HG03060 (cell line): ENCODE data around the gene GNA12.

Source experiments
- ATAC-seq: cut with Tn5 transposase; IDR thresholded peaks from one replicate; pipeline ENCODE4 v1.9.1; 2021; ENCODE audit warnings: low read depth, moderate number of reproducible peaks; ENCODE audit not compliant: unreplicated experiment

Gene GNA12

DNA sequence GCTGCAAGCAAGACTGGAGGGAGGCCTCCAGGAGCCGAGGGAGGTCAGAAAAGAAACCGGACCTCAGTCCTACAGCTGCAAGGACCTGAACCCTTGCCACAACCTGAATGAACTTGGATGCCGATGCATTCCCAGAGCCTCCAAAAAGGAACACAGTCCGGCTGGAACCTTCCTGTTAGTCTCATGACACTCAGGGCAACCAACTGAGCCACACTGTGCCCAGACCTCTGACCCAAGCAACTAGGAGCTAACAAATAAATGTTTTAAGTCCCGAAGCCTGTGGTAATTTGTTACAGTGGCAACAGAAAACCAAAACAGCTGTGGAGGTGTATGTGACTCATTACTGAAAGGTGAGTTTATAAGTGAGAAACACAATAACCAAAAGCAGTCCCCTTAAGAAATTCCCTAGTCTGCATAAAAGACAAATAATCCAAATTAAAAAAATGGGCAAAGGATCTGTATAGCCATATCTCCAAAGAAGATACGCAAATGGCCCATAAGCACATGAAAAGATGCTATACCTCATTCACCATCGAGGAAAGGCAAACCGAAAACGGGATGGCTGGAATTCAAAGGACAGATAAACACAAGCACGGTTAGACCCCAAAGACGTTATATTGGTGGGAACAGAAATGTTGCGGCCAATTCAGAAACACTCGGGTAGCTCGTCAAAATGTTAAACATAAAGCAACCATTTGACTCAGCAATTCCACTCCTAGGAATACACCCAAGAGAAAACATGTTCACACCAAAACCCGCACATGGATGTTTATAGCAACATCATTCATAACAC, 24.8 kb downstream of the GNA12 start:
- no peak for ATAC-seq

DNA sequence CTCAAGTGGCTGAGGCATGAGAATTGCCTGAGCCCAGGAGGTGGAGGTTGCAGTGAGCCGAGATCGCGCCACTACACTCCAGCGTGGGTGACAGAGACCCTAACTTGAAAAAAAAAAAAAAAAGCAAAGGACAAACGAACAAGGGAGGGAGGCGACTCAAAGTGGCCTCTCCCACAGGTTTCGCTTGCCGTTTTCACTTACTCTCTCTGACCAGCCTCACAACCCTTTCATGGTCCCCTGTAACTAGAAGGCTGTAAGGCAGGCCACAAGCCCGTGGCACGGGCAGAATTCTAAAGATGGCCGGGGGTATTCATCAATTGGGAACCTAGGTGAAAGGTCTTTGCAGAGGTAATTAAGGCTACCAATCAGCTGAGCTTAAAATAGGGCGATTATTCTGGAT, 25.5 kb downstream of the GNA12 start:
- no peak for ATAC-seq

- no peak for ATAC-seq
Measured at GRCh38 chr7:2818121-2818520, 26.0 kb downstream of the GNA12 start.

DNA sequence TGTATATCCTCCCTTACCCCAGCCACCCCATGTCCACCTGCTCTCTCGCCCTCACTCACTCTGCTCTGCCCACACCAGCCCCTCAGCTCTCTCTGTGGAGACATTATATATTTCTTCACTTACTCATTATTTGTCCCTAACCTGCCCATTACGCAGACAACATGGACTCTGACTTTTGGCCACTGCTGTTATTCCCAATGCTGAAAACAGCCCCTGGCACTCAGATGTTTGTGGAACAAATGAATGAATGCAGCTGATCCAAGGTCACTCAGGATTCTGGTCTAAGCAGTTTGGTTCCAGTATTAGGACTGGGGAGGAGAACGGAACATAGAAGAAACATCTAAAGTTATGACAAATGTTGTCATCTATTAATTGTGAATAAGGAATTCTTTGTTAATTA, 26.7 kb downstream of the GNA12 start:
- no peak for ATAC-seq

DNA sequence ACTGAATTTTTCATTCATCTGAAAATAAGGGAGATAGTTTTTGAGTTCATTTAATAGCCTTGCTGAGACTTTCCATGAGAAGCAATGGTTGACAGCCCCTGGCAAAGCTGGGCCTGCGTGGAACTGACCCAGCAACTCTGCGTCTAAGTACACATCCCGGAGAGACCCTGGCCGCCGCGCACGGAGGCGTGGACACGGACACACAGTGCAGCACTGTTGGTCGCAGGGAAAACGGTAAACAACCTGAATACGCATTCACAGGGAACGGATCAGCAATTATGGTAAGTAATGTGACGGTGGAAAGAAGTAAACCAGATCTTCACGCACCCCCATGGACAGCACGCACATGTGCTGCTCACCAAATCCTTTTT, 28.2 kb downstream of the GNA12 start:
- ATAC-seq, result no peak

DNA sequence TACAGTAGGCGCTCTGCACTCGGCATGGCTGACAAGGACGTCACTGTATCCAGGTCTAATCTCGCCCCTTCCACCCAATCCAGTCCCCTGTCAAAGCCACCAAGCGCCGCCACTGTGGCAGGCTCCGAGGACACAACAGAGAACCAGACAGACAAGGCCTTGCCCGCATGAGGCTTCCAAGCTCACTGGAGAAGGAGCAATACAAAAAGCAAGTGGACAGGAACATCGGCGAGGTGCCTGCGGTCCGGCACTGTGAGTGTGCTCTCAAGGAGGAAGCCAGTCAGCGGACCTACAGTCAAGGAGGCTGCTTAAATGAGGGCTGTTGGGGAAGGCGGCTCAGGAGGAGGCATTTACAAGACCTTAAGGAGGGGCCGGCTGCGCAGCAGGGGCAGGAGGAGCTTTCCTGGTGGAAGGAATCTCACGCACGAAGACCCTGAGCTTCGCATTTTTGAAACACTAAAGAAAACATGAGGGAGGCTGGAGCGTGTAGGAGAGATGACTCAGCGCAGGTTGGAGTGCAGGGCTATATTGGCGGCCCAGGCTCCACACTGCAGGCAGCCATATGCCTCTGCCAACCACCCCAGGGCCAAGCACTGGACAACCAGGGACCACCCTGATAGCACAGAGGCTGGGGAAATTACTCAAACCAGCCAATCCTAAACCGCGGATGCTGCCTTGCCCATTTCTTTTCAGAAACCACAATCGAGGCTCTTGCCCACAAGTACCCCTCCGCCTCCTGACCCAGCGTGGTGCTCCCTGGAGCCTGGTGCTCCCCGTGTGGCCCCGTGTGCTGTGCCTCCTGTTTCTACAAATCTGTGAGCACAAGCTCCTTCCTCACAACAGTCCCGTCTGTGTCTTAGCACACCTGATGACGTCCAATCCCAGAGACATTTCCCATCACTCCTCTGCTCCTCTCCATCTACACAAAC, 28.9 kb downstream of the GNA12 start:
- no peak for ATAC-seq

- no peak for ATAC-seq
Measured at GRCh38 chr7:2814186-2814945, 29.7 kb downstream of the GNA12 start.

- ATAC-seq, result no peak
Measured at GRCh38 chr7:2813350-2814185, 30.5 kb downstream of the GNA12 start.

DNA sequence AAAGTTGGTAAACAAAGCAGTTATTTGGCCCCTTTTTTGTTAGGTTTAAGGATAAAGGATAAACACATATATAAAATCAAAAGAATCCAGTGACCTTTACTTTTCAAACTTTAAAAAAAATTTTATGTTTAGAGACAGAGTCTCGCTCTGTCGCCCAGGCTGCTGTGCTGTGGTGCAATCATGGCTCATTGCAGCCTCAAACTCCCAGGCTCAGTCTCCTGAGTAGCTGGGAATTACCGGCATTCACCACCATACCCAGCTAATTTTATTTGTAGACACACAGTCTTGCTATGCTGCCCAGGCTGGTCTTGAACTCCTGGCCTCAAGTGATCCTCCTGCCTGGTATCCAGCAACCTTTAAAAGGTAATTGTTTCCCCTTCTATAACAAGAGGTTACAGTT, 31.3 kb downstream of the GNA12 start:
- ATAC-seq, result no peak

- no peak for ATAC-seq
Measured at GRCh38 chr7:2812114-2812487, 32.0 kb downstream of the GNA12 start.

DNA sequence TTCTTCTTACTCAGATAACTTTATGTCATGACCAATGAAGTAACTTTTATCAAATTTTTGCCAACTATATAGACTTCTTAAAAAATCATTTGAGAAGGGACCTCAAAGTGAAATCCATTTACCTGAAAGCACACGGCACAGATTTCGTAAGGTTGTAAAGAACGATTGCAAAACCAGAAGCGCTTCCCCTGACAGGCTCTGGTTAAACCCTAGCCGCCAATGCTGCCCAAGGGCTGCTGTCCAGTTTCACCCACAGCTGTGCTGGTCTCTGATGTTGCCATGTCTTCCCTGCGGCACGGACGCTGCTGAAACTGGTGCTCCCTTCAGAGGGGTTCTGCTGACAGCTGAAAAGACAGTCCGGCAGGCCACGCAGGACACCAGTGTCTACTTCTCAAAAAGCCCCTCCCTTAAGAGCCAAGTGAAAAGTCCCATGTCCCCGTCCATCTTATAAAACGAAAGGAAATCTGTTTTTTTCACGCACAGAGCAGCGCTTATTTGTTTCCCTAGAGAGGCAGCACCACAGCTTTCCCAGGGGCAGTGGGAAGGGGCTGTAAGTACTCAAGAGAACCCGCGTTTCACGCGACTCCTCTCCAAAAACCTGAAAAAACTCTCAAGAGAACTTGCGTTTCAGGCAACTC, 32.5 kb downstream of the GNA12 start:
- no peak for ATAC-seq

GRCh38 chr7:2810682-2811415, 33.3 kb downstream of the GNA12 start:
- no peak for ATAC-seq

DNA sequence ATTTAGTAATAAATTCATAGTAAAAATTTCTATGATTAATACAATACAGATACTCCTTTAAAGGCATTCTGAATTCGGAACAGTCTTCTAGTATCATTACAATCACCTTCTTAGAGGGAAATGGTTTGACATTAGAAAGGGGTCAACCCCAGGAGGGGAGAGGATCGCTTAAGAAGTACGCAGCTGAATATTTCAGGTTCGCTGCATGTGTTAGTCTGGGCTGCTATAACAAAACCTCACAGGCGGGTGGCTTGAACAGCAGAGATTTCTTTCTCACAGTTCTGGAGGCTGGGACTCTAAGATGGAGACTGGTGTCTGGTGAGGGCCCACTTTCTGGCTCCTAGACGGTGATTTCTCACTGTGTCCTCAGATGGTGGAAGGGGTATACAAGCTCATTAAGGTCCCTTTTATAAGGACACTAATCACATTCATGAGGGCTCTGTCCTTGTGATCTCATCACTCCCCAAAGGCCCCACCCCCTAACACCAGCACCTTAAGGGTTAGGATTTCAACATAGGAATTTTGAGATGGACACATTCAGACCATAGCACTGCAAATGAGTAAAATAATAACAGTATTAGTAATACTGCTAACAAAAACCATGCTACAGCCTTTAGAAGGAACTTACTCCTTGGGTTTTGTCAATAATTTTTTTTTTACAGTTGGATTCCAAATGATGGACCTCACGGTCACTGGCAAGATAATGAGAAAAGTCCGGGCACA, 34.0 kb downstream of the GNA12 start:
- no peak for ATAC-seq

DNA sequence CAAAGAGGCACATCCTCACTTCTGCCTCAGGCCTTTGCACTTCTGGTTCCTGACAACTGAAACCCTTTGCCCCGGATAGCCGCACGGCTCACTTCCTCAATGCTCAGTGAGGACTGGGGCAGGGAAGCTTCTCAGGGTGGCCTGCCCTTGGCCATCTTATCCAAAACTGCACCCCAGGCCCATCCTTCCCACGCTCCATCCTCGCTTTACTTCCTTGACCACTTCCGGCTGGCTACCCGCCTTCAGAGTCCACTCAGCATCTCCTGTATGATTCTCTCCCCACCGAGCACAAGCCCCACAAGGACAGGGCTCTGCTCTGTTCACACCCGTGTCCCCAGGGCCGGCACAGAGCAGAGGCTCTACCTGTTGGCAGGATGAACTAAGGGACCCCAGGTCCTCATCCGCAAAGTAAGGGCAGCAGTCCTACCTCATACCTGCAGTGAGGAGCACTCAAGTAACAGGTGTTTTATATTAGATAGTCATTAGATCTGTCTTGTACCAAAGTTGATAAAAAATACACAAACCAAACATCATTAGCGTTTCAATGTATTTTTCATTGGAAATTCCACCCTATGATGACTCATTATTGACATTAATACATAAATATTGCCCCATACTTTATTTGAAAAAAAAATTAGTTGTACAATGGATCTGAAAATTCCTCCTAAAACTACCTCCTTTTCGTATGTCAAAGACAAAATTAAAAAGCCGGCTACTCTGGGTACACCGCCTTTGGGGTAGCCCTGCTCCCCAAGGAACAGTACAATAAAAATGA, 35.0 kb downstream of the GNA12 start:
- no peak for ATAC-seq

- no peak for ATAC-seq
Measured at GRCh38 chr7:2807845-2808772, 36.0 kb downstream of the GNA12 start.

DNA sequence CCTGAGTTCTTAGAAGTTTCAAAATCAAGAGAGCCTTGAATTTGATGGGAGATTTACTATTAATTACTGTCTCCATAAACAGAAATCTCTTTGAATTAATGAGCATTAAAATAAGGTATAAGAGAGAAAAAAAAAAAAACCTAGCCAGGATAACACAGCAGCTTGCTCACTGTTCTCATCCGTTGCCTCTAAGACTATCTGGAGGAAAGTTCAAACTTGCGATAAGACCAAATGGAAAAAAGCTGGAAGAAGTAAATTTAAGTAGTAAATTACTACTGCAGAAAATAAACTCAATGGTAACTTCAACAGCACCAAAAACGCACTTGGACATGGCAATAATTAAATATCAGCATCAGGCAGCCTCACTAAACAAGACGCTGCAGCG, 36.7 kb downstream of the GNA12 start:
- ATAC-seq, result no peak

DNA sequence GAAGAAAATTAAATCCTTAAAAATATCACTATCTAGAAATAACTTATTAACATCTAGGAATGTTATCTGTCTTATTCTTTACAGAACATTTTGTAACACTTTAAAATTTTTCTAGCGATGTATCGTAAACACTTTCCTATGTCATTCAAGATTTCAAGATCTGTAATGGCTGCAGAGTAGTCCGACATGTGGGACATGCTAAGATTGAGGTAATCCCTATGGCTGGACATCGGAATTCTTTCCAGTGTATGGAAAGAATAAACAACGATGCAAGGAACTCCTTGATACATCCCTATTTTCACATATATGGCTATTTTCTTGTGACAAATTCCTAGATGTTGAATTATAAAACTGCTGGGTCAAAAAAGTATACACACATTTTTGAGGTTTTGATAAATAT, 37.5 kb downstream of the GNA12 start:
- no peak for ATAC-seq
